SIG-M5 treated with dmso at 0.1 percent for 504 hours (cell line): ENCODE measurements around the gene LMBRD2.

Experiments
- DNase-seq: peaks from one replicate; lab custom pipeline; 2025; ENCODE audit not compliant: unreplicated experiment; lab: John Stamatoyannopoulos, UW

LMBRD2 gene

GRCh38 chr5:36054647-36055046, 97.0 kb downstream of the LMBRD2 start:
- DNase-seq, result peak; percentile 35

GRCh38 chr5:36052538-36052937, 99.1 kb downstream of the LMBRD2 start:
- DNase-seq, result no peak

GRCh38 chr5:36049949-36050348, 101.7 kb downstream of the LMBRD2 start:
- DNase-seq, result no peak
